Thoracic aorta (tissue), 2 donors: Measurements from ENCODE around the gene NUDT1. TPM values are rescaled to one million over a fixed set of nuclear protein-coding genes. Genes with fewer than 3 reads are reported as not detected.

ENCODE experiments used
- ATAC-seq: fragments of 150-250 bp; one replicate; pipeline ENCODE4 v1.8.0; 2017; ENCODE audit warnings: low read depth; ENCODE audit not compliant: insufficient number of reproducible peaks, low FRiP score
- DNase-seq: peaks from one replicate; pipeline ENCODE4 v3.0.0-alpha.2; 2020; ENCODE audit warnings: low spot score
- H3K27ac ChIP-seq, 2 donors: fragments of 200-600 bp; sonication (generic); 1 replicate in 1 of 2; 2 replicates in 1 of 2; pipeline ENCODE4 v1.5.1; 2016; ENCODE audit warnings: mild to moderate bottlenecking in 2 of 2, moderate library complexity in 2 of 2
- H3K27me3 ChIP-seq: fragments of 200-600 bp; sonication (generic); replicated peaks from 2 replicates; pipeline ENCODE4 v1.6.0; 2016; ENCODE audit warnings: mild to moderate bottlenecking; ENCODE audit not compliant: insufficient read depth
- H3K36me3 ChIP-seq: fragments of 200-600 bp; sonication (generic); one replicate; pipeline ENCODE4 v1.5.1; 2016
- H3K4me1 ChIP-seq, 2 donors: fragments of 200-600 bp; sonication (generic); 1 replicate in 1 of 2; 2 replicates in 1 of 2; pipeline versions ENCODE4 v1.5.1 to v1.6.0; 2016; ENCODE audit warnings: low read depth in 2 of 2, mild to moderate bottlenecking in 1 of 2; ENCODE audit not compliant: control insufficient read depth in 1 of 2
- H3K4me3 ChIP-seq: fragments of 200-600 bp; sonication (generic); 2 replicates; pipeline ENCODE4 v1.5.1; 2016; ENCODE audit warnings: mild to moderate bottlenecking
- H3K9me3 ChIP-seq: fragments of 200-600 bp; sonication (generic); 2 replicates; pipeline ENCODE4 v1.5.1; 2016
- total RNA-seq, 2 donors: library from RNA; depleted of rRNA; stranded (reverse); fragments of >200 nt; gene quantifications; one replicate each; pipeline versions ENCODE4 v1.1.0 to v1.2.3, GENCODE V29; 2016
- TF ChIP-seq, protein P1 (sequence below): fragments of 200-600 bp; sonication (generic); IDR thresholded peaks from one replicate; pipeline ENCODE4 v1.5.1; 2019; ENCODE audit warnings: antibody characterized with exemption

The NUDT1 gene
- total RNA-seq, 2 donors from 2014 or later, result 9.7 to 15.2 TPM

DNA sequence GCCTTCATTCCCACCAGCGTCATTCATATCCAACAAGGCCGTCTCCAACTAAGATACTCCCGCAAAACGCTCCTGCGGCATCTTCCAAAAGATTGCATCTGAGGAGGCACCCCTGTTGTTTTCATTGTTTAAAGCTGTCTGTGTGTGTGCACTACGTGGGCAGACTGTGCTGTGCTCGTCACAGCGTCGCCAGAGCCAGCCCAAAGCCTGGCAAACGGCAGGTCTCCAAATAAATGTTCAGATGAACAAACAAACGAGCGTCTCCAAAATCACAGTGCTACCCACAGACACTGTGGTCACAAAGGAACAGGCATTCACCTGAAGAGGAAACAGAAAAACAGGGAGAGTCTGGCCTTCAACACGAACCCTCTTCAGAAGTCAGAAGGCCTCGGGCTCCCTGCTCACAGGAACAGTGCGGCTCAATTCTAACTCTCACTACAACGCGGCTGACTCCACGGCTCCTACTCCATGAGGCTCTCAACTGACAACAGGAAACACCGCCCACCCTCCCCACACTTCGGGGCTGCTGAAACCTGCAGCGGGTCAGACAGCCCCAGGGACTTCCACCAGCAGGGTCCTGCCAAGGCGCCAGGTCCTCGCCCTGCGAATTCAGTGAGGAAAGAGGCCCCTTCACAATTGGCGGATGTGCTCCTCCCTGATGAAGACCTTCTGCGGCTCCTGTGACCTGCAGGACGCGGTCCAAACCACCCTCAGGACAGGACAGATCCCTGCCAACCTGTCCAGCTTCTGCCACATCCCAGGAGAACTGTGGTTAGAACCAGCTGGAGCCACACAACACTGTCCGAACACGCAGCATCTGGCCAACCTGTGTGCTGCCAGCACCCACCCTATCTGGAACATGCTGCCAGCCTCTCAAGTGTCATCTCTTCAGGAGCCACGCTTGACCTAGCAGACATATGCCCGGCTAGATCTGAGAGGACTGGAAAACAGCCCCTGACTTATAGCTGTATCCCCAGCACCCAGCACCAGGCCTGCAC, 45.3 kb upstream of the NUDT1 start:
- no peaks in the 10 kb centered on the region for H3K27me3 ChIP-seq
- H3K9me3 ChIP-seq, result no peaks in the 10 kb centered on the region
- TF ChIP-seq, protein P1, sequence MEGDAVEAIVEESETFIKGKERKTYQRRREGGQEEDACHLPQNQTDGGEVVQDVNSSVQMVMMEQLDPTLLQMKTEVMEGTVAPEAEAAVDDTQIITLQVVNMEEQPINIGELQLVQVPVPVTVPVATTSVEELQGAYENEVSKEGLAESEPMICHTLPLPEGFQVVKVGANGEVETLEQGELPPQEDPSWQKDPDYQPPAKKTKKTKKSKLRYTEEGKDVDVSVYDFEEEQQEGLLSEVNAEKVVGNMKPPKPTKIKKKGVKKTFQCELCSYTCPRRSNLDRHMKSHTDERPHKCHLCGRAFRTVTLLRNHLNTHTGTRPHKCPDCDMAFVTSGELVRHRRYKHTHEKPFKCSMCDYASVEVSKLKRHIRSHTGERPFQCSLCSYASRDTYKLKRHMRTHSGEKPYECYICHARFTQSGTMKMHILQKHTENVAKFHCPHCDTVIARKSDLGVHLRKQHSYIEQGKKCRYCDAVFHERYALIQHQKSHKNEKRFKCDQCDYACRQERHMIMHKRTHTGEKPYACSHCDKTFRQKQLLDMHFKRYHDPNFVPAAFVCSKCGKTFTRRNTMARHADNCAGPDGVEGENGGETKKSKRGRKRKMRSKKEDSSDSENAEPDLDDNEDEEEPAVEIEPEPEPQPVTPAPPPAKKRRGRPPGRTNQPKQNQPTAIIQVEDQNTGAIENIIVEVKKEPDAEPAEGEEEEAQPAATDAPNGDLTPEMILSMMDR, result no peak
- no peak overlapping the region for H3K27ac ChIP-seq
- peaks cover 11% of the 10 kb centered on the region for H3K36me3 ChIP-seq
- no peak overlapping the region for H3K4me3 ChIP-seq
- no peaks in the 10 kb centered on the region for H3K4me1 ChIP-seq
- ATAC-seq (no peak), DNase-seq (no peak)

DNA sequence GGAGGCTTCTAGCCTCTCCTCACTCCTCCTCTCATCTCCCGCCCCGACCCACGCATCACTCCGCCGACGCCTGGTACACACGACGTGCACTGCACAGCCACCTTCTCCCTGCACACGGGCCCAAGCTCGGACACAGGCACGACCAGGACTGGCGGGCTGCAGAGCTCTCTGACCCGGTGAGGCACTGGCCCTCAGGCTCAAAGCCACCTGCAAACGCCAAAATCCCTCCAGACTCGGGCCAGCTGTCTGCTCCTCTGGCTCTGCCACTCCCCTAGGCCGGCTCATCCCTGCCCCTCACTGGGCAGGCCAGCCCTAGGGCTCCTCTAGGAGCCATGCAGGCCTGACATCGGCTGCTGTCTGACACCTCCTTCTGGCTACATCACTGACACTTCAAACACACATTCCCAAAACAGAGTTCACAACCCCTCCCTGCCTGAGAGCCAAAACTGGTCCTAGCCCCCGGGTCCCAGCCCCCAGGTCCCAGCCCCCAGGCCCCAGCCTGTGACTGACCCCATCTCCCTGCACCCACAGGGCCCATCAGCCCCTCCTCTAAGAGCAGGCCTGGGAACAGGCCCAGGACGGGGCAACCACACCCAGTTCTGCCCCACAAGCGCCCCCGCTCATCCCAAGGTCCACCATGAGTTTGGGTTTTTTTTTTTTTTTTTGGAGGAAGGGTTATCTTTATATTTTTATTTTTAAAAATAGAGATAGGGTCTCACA, 44.4 kb upstream of the NUDT1 start:
- Histone ChIP-seq H3K27ac (no peak overlapping the region), H3K9me3 (no peaks in the 10 kb centered on the region), H3K27me3 (no peaks in the 10 kb centered on the region), H3K4me3 (no peak overlapping the region), H3K36me3 (peaks cover 11% of the 10 kb centered on the region), H3K4me1 (no peaks in the 10 kb centered on the region)
- TF ChIP-seq, protein P1, result no peak
- DNase-seq, result no peak
- no peak for ATAC-seq

DNA sequence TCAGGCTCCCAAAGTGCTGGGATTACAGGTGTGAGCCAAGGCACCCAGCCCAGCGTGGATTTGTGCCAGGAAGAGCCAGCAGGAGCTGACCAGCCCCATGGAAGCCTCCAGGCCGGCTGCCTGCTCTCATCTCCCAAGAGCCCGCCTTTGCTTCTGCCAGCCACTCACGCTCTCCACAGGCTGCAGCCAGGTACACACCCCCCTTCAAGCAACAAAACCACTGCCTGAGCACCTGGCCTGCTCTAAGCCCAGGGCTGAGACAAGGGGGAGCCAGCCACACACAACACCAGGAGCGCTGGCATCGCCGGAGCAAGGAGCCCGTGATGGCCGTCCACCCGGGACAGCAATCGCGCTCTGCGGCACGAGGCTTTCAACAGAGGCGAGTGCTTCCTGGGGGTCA, 43.8 kb upstream of the NUDT1 start:
- TF ChIP-seq, protein P1, result no peak
- DNase-seq, result no peak
- H3K27me3 ChIP-seq, result no peaks in the 10 kb centered on the region
- no peak overlapping the region for H3K27ac ChIP-seq
- H3K4me3 ChIP-seq, result no peak overlapping the region
- peaks cover 11% of the 10 kb centered on the region for H3K36me3 ChIP-seq
- H3K4me1 ChIP-seq, result peaks cover 0 to under 1% of the 10 kb centered on the region in 2 donors
- no peaks in the 10 kb centered on the region for H3K9me3 ChIP-seq
- ATAC-seq, result no peak

DNA sequence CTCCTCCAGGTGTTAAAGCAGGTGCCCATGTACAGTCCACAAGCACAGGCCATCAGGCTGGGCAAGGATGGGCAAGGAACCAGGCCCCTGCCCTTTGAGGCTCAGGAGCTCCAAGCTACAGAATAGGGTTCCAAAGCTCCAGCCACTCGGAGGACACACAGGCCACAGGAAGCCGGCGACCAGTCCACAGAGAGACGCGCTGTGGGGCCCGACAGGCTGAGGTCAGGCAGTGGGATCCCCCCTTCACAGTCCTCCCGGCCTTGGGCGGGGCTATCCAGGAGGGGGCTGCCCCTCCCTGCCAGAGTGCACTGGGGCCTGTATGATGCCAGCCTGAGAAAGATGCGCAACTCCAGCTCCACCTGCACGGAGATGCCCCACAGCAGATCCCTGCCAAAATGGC, 43.3 kb upstream of the NUDT1 start:
- TF ChIP-seq, protein P1, result no peak
- Histone ChIP-seq H3K4me3 (no peak overlapping the region), H3K9me3 (no peaks in the 10 kb centered on the region), H3K27me3 (no peaks in the 10 kb centered on the region), H3K36me3 (peaks cover 11% of the 10 kb centered on the region), H3K27ac (no peak overlapping the region), H3K4me1 (peaks cover 0 to 6% of the 10 kb centered on the region in 2 donors)
- no peak for ATAC-seq
- no peak for DNase-seq

DNA sequence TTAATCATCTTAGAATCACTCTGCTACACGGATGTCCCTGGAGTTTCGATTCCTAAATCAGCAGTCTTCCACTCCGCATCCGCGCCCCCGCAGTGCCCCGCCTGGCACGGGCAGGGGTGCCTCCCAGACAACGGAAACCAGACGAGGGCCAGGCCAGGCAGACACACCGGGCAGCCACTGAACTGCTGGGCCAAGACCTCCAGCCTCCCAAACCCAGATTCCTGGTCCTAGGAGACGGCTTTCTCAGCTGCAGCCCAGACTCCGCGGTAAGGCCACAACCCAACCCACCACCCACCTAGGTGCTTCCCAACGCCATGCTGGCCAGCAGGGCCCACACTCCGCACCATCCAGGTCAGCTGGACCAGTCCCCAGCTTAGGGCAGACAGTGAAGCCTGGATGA, 42.5 kb upstream of the NUDT1 start:
- ATAC-seq, result no peak

More for the DNA sequence above, 42.5 kb upstream of the NUDT1 start:
- no peak for DNase-seq
- Histone ChIP-seq H3K9me3 (no peaks in the 10 kb centered on the region), H3K4me1 (peaks cover 1 to 12% of the 10 kb centered on the region in 2 donors), H3K36me3 (peaks cover 11% of the 10 kb centered on the region), H3K4me3 (no peak overlapping the region), H3K27ac (no peak overlapping the region), H3K27me3 (no peaks in the 10 kb centered on the region)
- TF ChIP-seq, protein P1, result no peak
